Measurements from ENCODE around the gene GGTLC2.
"Not testable (repeated sequence)": the region's sequence is repeated elsewhere in the genome, so short reads cannot be mapped to it uniquely, and the experiment has no call there.

DNA sequence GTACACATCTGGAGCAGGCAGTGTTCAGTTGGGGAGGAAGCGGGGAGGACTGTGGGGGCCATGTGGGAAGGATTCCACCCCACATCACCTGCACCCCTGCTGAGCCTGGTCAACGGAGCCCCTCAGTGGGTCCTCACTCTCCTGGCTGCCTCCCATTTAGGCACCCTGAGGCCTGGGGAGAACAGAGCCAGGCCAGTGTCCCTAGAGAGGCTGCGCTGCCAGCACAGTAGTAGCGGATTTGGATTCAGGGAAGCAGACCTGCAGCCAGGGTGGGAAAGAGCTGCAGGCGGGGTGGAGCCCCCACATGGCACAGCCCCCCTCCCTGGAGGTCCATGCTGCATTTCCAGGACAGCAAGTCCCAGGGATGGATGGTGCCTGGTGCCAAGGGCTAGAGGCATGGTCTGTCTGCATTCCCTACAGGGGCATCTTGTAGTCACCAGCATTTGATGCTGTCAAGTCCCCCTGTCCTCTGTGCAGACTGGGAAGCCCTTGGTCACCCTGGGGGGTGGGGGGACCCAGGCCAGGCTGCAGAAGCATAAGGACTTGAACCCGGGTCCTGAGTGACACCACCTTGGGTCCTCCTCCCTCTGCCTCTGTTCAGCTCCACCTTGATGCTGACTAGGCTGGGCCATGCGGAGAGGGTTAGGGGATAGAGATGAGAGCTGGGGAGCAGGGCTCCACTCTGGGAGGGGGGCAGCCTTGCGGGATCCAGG lies 6.5 kb downstream of the GGTLC2 start:
- not testable (repeated sequence) for TF ChIP-seq EP300 (IDR thresholded peaks at IDR 0.05)
- TF ChIP-seq, protein P1, sequence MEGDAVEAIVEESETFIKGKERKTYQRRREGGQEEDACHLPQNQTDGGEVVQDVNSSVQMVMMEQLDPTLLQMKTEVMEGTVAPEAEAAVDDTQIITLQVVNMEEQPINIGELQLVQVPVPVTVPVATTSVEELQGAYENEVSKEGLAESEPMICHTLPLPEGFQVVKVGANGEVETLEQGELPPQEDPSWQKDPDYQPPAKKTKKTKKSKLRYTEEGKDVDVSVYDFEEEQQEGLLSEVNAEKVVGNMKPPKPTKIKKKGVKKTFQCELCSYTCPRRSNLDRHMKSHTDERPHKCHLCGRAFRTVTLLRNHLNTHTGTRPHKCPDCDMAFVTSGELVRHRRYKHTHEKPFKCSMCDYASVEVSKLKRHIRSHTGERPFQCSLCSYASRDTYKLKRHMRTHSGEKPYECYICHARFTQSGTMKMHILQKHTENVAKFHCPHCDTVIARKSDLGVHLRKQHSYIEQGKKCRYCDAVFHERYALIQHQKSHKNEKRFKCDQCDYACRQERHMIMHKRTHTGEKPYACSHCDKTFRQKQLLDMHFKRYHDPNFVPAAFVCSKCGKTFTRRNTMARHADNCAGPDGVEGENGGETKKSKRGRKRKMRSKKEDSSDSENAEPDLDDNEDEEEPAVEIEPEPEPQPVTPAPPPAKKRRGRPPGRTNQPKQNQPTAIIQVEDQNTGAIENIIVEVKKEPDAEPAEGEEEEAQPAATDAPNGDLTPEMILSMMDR (IDR thresholded peaks at IDR 0.05), result not testable (repeated sequence)

All from ovary (tissue), 3 donors.